HL-60 (cell line): ENCODE measurements around the gene ARHGEF17.

Experiments used
- CTCF ChIP-seq: IDR thresholded peaks from one replicate; pipeline ENCODE4 v1.5.1; 2011; ENCODE audit warnings: low read length, control low read depth, inconsistent platforms; ENCODE audit not compliant: insufficient read depth
- GABPA ChIP-seq: IDR thresholded peaks from 2 replicates; pipeline ENCODE4 v1.6.1; 2012; ENCODE audit warnings: low read depth
- POLR2AphosphoS5 ChIP-seq: IDR thresholded peaks from 2 replicates; pipeline ENCODE4 v1.6.1; 2012; ENCODE audit warnings: low read depth
- REST ChIP-seq: IDR thresholded peaks from 2 replicates; pipeline ENCODE4 v1.6.1; 2012; ENCODE audit warnings: low read depth; ENCODE audit not compliant: insufficient replicate concordance

GRCh38 chr11:73267906-73268540, 40.1 kb upstream of the ARHGEF17 start:
- TF ChIP-seq CTCF (no peak), POLR2AphosphoS5 (no peak), REST (no peak), GABPA (no peak)
